HEK293 (cell line): ENCODE data around the gene AKT2.
A peak's percentile ranks its signal among the peaks of the same experiment; 100 is the strongest.

ENCODE experiments used
- CTCF ChIA-PET: fragments of 350-600 bp; formaldehyde crosslinking; extraction: SDS; loops from one replicate; lab custom pipeline; 2021; ENCODE audit warnings: antibody characterized with exemption; lab: Yijun Ruan, JAX
- POLR2A ChIA-PET: fragments of 300-600 bp; formaldehyde crosslinking; extraction: SDS; loops from one replicate; lab custom pipeline; 2020; ENCODE audit warnings: antibody characterized with exemption, inconsistent platforms; lab: Yijun Ruan, JAX
- H3K27ac ChIP-seq: fragments of 200-500 bp; sonication (Bioruptor generic); 2 replicates; pipeline ENCODE4 v1.5.1; 2014; ENCODE audit warnings: low read depth, low read length, control low read depth, inconsistent platforms; ENCODE audit errors: extremely low read depth
- H3K36me3 ChIP-seq, 2 experiments: fragments of 200-500 bp in 1 of 2; sonication (Bioruptor generic) in 1 of 2; 1 replicate in 1 of 2; 2 replicates in 1 of 2; pipeline ENCODE4 v1.5.1; 2014 to 2017; ENCODE audit warnings: inconsistent platforms in 2 of 2, low read length in 2 of 2; ENCODE audit not compliant: control insufficient read depth in 2 of 2, insufficient read depth in 1 of 2
- H3K4me1 ChIP-seq: fragments of 200-500 bp; sonication (Bioruptor generic); 2 replicates; pipeline ENCODE4 v1.5.1; 2014; ENCODE audit warnings: mild to moderate bottlenecking, low read length, inconsistent platforms; ENCODE audit not compliant: control insufficient read depth, insufficient read depth
- H3K4me3 ChIP-seq: 2 replicates; pipeline ENCODE4 v1.5.1; 2011; ENCODE audit warnings: low read depth, mild to moderate bottlenecking, control low read depth, low read length, moderate library complexity
- H3K9me3 ChIP-seq: fragments of 200-500 bp; sonication (Bioruptor generic); 2 replicates; pipeline ENCODE4 v1.5.1; 2014; ENCODE audit warnings: low read depth, low read length, inconsistent platforms; ENCODE audit not compliant: control insufficient read depth, insufficient read depth
- HOXA7 ChIP-seq: sonication (generic); formaldehyde crosslinking; IDR thresholded peaks from 2 replicates; pipeline ENCODE4 v1.8.1; 2022; ENCODE audit warnings: missing genetic modification reagents, borderline replicate concordance
- PBX3 ChIP-seq: sonication (generic); formaldehyde crosslinking; IDR thresholded peaks from 2 replicates; pipeline ENCODE4 v1.8.1; 2022; ENCODE audit warnings: mild to moderate bottlenecking, moderate library complexity, missing genetic modification reagents
- PRDM10 ChIP-seq: fragments of 450-650 bp; formaldehyde crosslinking; IDR thresholded peaks from 2 replicates; pipeline ENCODE4 v1.5.1; 2016; ENCODE audit warnings: missing biosample characterization, missing genetic modification characterization
- SCRT1 ChIP-seq: fragments of 450-650 bp; formaldehyde crosslinking; IDR thresholded peaks from 2 replicates; pipeline ENCODE4 v1.5.1; 2016; ENCODE audit warnings: missing biosample characterization, missing genetic modification characterization, borderline replicate concordance
- SCRT2 ChIP-seq: fragments of 450-650 bp; formaldehyde crosslinking; IDR thresholded peaks from 2 replicates; pipeline ENCODE4 v1.5.1; 2016; ENCODE audit warnings: missing biosample characterization, missing genetic modification characterization
- ZNF114 ChIP-seq: fragments of 450-650 bp; formaldehyde crosslinking; IDR thresholded peaks from 2 replicates; pipeline ENCODE4 v1.5.0; 2017; ENCODE audit warnings: missing biosample characterization, missing genetic modification characterization
- ZNF19 ChIP-seq: fragments of 450-650 bp; formaldehyde crosslinking; IDR thresholded peaks from 2 replicates; pipeline ENCODE4; 2016; ENCODE audit warnings: missing biosample characterization, missing genetic modification characterization, low read depth
- ZNF292 ChIP-seq: fragments of 450-650 bp; formaldehyde crosslinking; IDR thresholded peaks from 2 replicates; pipeline ENCODE4 v1.5.1; 2016; ENCODE audit warnings: low read depth, missing biosample characterization, missing genetic modification characterization, borderline replicate concordance
- ZNF391 ChIP-seq: fragments of 450-650 bp; formaldehyde crosslinking; IDR thresholded peaks from 2 replicates; pipeline ENCODE4 v1.5.1; 2016; ENCODE audit warnings: low read depth, missing biosample characterization, missing genetic modification characterization, borderline replicate concordance
- ZNF837 ChIP-seq: fragments of 450-650 bp; formaldehyde crosslinking; IDR thresholded peaks from 2 replicates; pipeline ENCODE4 v1.5.1; 2016; ENCODE audit warnings: missing biosample characterization, missing genetic modification characterization
- TF ChIP-seq, protein P1 (sequence below): fragments of 450-650 bp; formaldehyde crosslinking; conservative IDR thresholded peaks from 2 replicates; pipeline ENCODE4 v1.5.1; 2016; ENCODE audit warnings: low read depth, missing biosample characterization, missing genetic modification characterization
- TF ChIP-seq, protein P2 (sequence below): fragments of 450-650 bp; formaldehyde crosslinking; IDR thresholded peaks from 2 replicates; pipeline ENCODE4 v1.5.1; 2016; ENCODE audit warnings: missing biosample characterization, missing genetic modification characterization, borderline replicate concordance
- TF ChIP-seq, protein P3 (sequence below): fragments of 450-650 bp; formaldehyde crosslinking; IDR thresholded peaks from 2 replicates; pipeline ENCODE4 v1.5.1; 2016; ENCODE audit warnings: missing biosample characterization, missing genetic modification characterization, borderline replicate concordance

The AKT2 gene

DNA sequence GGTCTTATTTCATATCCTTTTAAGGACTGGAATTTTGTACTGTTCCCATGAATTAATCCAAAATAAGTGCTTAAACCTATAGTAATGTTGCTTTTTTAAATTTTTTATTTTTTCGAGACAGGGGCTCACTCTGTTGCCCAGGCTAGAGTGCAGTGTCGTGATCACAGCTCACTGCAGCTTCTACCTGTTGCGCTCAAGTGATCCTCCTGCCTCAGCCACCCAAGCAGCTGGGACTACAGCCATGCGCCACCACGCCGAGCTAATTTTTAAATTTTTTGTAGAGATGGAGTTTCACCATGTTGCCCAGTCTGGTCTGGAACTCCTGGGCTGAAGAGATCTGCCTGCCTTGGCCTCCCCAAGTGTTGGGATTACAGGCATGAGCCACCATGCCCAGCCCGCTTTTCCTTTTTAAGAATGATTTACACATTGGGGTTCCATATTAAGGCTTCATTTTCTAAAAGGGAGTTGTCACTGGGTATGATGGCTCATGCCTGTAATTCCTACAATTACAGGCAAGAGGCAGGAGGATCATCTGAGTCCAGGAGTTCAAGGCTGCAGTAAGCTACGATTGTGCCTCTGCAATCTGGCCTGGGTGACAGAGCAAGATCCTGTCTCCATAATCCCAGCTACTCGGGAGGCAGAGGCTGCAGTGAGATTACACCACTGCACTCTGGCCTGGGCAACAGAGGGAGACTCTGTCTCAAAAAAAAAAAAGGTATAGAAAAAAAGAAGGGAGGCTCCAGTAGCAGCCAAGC is 28.3 kb upstream of the AKT2 start:
- peaks cover 28 to 63% of the 10 kb centered on the region in 2 experiments for H3K36me3 ChIP-seq
- ChIA-PET POLR2A (interaction anchor here (0.5 to 1.9 kb wide), 4 partner anchors 24 to 112 kb away, joined by 3 to 6 read pairs (median 4); partner anchors contain the start of genes C19orf47, PLD3 and SERTAD1), CTCF (interaction anchor here (0.6 to 4.1 kb wide), 9 partner anchors 8 to 290 kb away, joined by 3 to 61 read pairs (median 3); no protein-coding TSS in a partner anchor)
- TF ChIP-seq ZNF114 (tag by site-specific recombination) (no peak), PRDM10 (peak; percentile 23; the same call in 1 of the 2 replicates), SCRT2 (tag by site-specific recombination) (peak; percentile 92), PBX3 (CRISPR knock-in tag) (no peak), SCRT1 (tag by site-specific recombination) (peak; percentile 73)
- no peak overlapping the region for H3K4me3 ChIP-seq
- peaks cover 5% of the 10 kb centered on the region; the same call in 1 of the 2 replicates for H3K4me1 ChIP-seq
- peak overlapping the region; percentile 22; the same call in 1 of the 2 replicates for H3K27ac ChIP-seq
- no peaks in the 10 kb centered on the region for H3K9me3 ChIP-seq

DNA sequence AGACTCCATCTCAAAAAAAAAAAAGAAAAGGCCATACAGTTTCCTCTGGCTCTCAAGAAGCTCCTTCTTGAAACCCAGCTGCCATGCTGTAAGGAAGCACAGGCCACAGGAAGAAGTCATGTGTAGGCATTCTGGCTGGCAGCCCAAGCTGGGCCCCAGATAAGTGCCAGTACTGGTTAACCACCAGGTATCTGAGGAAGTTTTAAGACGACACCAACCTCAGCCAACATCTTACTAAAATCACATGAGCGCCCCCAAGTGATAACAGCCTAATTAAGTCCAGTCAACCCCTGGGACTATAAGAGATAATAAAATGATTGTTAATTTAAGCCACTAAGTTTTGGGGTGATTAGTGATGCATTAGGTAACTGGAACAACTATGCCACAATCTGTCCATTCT is 27.4 kb upstream of the AKT2 start:
- CTCF ChIA-PET: interaction anchor here (1.2 to 4.1 kb wide), 2 partner anchors 7 to 291 kb away, joined by 3 to 61 read pairs; no protein-coding TSS in a partner anchor
- POLR2A ChIA-PET: interaction anchor here (0.6 to 1.9 kb wide), 3 partner anchors 12 to 159 kb away, joined by 3 to 4 read pairs (median 3); partner anchors contain the start of gene SERTAD1
- Histone ChIP-seq H3K4me1 (peaks cover 5% of the 10 kb centered on the region; the same call in 1 of the 2 replicates), H3K36me3 (peaks cover 22 to 55% of the 10 kb centered on the region in 2 experiments), H3K4me3 (no peak overlapping the region), H3K9me3 (no peaks in the 10 kb centered on the region), H3K27ac (no peak overlapping the region)
- no peak for TF ChIP-seq ZNF837 (tag by site-specific recombination)
- no peak for TF ChIP-seq ZNF391 (tag by site-specific recombination)
- TF ChIP-seq, protein P1, sequence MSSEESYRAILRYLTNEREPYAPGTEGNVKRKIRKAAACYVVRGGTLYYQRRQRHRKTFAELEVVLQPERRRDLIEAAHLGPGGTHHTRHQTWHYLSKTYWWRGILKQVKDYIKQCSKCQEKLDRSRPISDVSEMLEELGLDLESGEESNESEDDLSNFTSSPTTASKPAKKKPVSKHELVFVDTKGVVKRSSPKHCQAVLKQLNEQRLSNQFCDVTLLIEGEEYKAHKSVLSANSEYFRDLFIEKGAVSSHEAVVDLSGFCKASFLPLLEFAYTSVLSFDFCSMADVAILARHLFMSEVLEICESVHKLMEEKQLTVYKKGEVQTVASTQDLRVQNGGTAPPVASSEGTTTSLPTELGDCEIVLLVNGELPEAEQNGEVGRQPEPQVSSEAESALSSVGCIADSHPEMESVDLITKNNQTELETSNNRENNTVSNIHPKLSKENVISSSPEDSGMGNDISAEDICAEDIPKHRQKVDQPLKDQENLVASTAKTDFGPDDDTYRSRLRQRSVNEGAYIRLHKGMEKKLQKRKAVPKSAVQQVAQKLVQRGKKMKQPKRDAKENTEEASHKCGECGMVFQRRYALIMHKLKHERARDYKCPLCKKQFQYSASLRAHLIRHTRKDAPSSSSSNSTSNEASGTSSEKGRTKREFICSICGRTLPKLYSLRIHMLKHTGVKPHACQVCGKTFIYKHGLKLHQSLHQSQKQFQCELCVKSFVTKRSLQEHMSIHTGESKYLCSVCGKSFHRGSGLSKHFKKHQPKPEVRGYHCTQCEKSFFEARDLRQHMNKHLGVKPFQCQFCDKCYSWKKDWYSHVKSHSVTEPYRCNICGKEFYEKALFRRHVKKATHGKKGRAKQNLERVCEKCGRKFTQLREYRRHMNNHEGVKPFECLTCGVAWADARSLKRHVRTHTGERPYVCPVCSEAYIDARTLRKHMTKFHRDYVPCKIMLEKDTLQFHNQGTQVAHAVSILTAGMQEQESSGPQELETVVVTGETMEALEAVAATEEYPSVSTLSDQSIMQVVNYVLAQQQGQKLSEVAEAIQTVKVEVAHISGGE (tag by site-specific recombination): no peak
- no peak for TF ChIP-seq ZNF19
- no peak for TF ChIP-seq ZNF292 (tag by site-specific recombination)
- no peak for TF ChIP-seq SCRT1 (tag by site-specific recombination)
- TF ChIP-seq, protein P2, sequence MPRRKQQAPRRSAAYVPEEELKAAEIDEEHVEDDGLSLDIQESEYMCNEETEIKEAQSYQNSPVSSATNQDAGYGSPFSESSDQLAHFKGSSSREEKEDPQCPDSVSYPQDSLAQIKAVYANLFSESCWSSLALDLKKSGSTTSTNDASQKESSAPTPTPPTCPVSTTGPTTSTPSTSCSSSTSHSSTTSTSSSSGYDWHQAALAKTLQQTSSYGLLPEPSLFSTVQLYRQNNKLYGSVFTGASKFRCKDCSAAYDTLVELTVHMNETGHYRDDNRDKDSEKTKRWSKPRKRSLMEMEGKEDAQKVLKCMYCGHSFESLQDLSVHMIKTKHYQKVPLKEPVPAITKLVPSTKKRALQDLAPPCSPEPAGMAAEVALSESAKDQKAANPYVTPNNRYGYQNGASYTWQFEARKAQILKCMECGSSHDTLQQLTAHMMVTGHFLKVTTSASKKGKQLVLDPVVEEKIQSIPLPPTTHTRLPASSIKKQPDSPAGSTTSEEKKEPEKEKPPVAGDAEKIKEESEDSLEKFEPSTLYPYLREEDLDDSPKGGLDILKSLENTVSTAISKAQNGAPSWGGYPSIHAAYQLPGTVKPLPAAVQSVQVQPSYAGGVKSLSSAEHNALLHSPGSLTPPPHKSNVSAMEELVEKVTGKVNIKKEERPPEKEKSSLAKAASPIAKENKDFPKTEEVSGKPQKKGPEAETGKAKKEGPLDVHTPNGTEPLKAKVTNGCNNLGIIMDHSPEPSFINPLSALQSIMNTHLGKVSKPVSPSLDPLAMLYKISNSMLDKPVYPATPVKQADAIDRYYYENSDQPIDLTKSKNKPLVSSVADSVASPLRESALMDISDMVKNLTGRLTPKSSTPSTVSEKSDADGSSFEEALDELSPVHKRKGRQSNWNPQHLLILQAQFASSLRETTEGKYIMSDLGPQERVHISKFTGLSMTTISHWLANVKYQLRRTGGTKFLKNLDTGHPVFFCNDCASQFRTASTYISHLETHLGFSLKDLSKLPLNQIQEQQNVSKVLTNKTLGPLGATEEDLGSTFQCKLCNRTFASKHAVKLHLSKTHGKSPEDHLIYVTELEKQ (tag by site-specific recombination): no peak
- TF ChIP-seq HOXA7 (CRISPR knock-in tag): no peak
- TF ChIP-seq, protein P3, sequence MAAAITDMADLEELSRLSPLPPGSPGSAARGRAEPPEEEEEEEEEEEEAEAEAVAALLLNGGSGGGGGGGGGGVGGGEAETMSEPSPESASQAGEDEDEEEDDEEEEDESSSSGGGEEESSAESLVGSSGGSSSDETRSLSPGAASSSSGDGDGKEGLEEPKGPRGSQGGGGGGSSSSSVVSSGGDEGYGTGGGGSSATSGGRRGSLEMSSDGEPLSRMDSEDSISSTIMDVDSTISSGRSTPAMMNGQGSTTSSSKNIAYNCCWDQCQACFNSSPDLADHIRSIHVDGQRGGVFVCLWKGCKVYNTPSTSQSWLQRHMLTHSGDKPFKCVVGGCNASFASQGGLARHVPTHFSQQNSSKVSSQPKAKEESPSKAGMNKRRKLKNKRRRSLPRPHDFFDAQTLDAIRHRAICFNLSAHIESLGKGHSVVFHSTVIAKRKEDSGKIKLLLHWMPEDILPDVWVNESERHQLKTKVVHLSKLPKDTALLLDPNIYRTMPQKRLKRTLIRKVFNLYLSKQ (tag by site-specific recombination): no peak
